NT2/D1 (cell line): Measurements from ENCODE around the gene HNMT.

Source experiments
- DNase-seq: peaks from one replicate; pipeline ENCODE4 v3.0.0-alpha.2; 2011; ENCODE audit warnings: low read depth, low spot score
- H3K27me3 ChIP-seq: 2 replicates; pipeline ENCODE4 v1.6.0; 2011; ENCODE audit warnings: mild to moderate bottlenecking; ENCODE audit not compliant: insufficient read length, insufficient read depth
- H3K36me3 ChIP-seq: 2 replicates; pipeline ENCODE4 v1.6.1; 2011; ENCODE audit warnings: mild to moderate bottlenecking, low read length, mixed read lengths; ENCODE audit not compliant: insufficient read depth, insufficient read length
- H3K4me1 ChIP-seq: 2 replicates; pipeline ENCODE4 v1.5.1; 2011; ENCODE audit not compliant: insufficient read depth, insufficient read length
- H3K4me3 ChIP-seq: 2 replicates; pipeline ENCODE4 v1.5.1; 2011; ENCODE audit warnings: low read depth; ENCODE audit not compliant: insufficient read length
- H3K9ac ChIP-seq: 2 replicates; pipeline ENCODE4 v1.6.0; 2011; ENCODE audit warnings: low read depth; ENCODE audit not compliant: insufficient read length
- H3K9me3 ChIP-seq: 2 replicates; pipeline ENCODE4 v1.5.1; 2011; ENCODE audit warnings: mild to moderate bottlenecking, low read length; ENCODE audit not compliant: insufficient read depth
- SUZ12 ChIP-seq: IDR thresholded peaks from 2 replicates; pipeline ENCODE4 v1.6.1; 2011; ENCODE audit not compliant: insufficient read length, insufficient read depth; ENCODE audit errors: extremely low read depth
- YY1 ChIP-seq: IDR thresholded peaks from 2 replicates; pipeline ENCODE4 v1.6.1; 2011; ENCODE audit not compliant: insufficient read length, insufficient read depth
- ZNF274 ChIP-seq: IDR thresholded peaks from 2 replicates; pipeline ENCODE4 v1.6.1; 2011; ENCODE audit warnings: mild to moderate bottlenecking, low read depth, low read length

HNMT gene

GRCh38 chr2:137976274-137976673 lies 12.0 kb downstream of the HNMT start:
- DNase-seq, result no peak
- no peaks in the 10 kb centered on the region for H3K4me1 ChIP-seq
- no peak overlapping the region for H3K9ac ChIP-seq
- TF ChIP-seq SUZ12 (no peak), ZNF274 (no peak), YY1 (no peak)
- no peaks in the 10 kb centered on the region for H3K9me3 ChIP-seq
- H3K27me3 ChIP-seq, result no peaks in the 10 kb centered on the region
- H3K4me3 ChIP-seq, result no peak overlapping the region
- H3K36me3 ChIP-seq, result no peaks in the 10 kb centered on the region

- DNase-seq, result no peak
- TF ChIP-seq SUZ12 (no peak), ZNF274 (no peak), YY1 (no peak)
- Histone ChIP-seq H3K4me3 (no peak overlapping the region), H3K36me3 (no peaks in the 10 kb centered on the region), H3K9me3 (no peaks in the 10 kb centered on the region), H3K27me3 (no peaks in the 10 kb centered on the region), H3K4me1 (no peaks in the 10 kb centered on the region), H3K9ac (no peak overlapping the region)
Measured at GRCh38 chr2:137977790-137978189, 13.5 kb downstream of the HNMT start.

DNA sequence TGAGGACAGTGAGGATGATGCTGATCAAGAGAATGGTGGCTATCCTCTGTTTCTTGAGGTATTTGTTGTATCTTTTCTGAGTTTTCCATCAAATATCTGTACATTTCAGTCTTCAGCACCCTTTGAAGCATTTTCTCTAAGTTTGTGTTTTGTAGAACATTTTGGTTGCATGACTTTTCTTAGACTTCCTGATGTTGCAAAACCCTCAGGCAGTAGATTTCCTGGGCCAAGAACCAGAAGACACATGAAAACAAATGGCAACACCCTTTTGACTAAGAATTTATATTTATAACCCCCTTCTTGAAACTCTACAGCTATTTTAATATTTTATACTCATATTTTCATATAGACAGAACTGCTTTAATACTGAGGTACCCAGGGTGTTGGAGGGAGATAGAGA lies 16.2 kb downstream of the HNMT start:
- no peak for DNase-seq
- Histone ChIP-seq H3K4me3 (no peak overlapping the region), H3K36me3 (no peaks in the 10 kb centered on the region), H3K27me3 (no peaks in the 10 kb centered on the region), H3K9ac (no peak overlapping the region), H3K4me1 (no peaks in the 10 kb centered on the region), H3K9me3 (no peaks in the 10 kb centered on the region)
- no peak for TF ChIP-seq YY1
- TF ChIP-seq SUZ12, result no peak
- no peak for TF ChIP-seq ZNF274

GRCh38 chr2:137981112-137981656 lies 16.9 kb downstream of the HNMT start:
- no peaks in the 10 kb centered on the region for H3K4me1 ChIP-seq

DNA sequence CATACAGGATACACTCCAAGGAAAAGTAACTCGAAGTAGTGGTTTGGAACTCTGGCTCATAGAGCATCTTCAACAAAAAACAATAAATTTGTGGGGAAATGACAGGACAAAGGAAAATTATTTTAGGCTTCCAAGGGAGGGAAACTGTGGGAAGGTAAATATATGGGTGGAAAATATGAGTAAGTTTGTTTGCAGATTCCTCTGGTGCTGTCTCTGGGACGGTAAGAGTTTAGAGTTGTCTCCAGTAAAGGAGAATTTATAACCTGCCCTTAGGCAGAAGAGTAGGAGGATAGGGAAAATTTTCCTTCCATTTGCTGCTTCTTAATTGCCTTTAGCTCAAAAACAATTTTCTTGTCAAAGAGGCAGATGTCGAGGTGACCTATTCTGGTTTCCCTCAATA lies 19.3 kb downstream of the HNMT start:
- no peak for TF ChIP-seq SUZ12
- no peak for TF ChIP-seq YY1
- TF ChIP-seq ZNF274, result no peak
- DNase-seq, result no peak
- Histone ChIP-seq H3K9ac (no peak overlapping the region), H3K4me1 (no peaks in the 10 kb centered on the region), H3K27me3 (no peaks in the 10 kb centered on the region), H3K4me3 (no peak overlapping the region), H3K9me3 (no peaks in the 10 kb centered on the region), H3K36me3 (no peaks in the 10 kb centered on the region)

More at GRCh38 chr2:137981112-137981656, 16.9 kb downstream of the HNMT start:
- TF ChIP-seq ZNF274 (no peak), SUZ12 (no peak)
- Histone ChIP-seq H3K9ac (no peak overlapping the region), H3K9me3 (no peaks in the 10 kb centered on the region), H3K36me3 (no peaks in the 10 kb centered on the region), H3K27me3 (no peaks in the 10 kb centered on the region), H3K4me3 (no peak overlapping the region)
- no peak for DNase-seq

DNA sequence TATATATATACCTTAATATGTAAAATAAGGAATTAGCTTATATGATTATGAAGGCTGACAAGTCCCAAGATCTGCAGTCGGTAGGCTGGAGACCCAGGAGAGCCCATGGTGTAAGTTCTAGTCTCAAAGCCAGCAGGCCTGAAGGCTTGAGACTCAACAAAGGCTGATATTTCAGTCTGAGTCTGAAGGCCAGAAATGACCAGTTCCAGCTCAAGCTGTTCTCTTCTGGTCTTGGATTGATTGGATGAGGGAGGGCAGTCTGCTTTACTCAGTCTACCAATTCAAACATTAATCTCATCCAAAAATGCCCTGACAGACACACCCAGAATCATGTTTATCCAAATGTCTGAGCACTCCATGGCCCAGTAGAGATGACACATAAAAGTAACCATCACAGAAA lies 22.0 kb downstream of the HNMT start:
- H3K9me3 ChIP-seq, result no peaks in the 10 kb centered on the region
- H3K36me3 ChIP-seq, result no peaks in the 10 kb centered on the region
- no peak overlapping the region for H3K4me3 ChIP-seq
- no peak for TF ChIP-seq SUZ12
- no peak for TF ChIP-seq YY1
- no peak for TF ChIP-seq ZNF274
- no peak for DNase-seq
- H3K27me3 ChIP-seq, result no peaks in the 10 kb centered on the region
- H3K4me1 ChIP-seq, result no peaks in the 10 kb centered on the region
- no peak overlapping the region for H3K9ac ChIP-seq

- no peak for DNase-seq
- Histone ChIP-seq H3K9ac (no peak overlapping the region), H3K4me3 (no peak overlapping the region), H3K4me1 (peaks cover under 1% of the 10 kb centered on the region), H3K27me3 (no peaks in the 10 kb centered on the region), H3K36me3 (no peaks in the 10 kb centered on the region), H3K9me3 (peaks cover under 1% of the 10 kb centered on the region; the same call in 1 of the 2 replicates)
- TF ChIP-seq SUZ12, result no peak
- no peak for TF ChIP-seq YY1
- no peak for TF ChIP-seq ZNF274
Measured at GRCh38 chr2:137987011-137987410, 22.7 kb downstream of the HNMT start.

DNA sequence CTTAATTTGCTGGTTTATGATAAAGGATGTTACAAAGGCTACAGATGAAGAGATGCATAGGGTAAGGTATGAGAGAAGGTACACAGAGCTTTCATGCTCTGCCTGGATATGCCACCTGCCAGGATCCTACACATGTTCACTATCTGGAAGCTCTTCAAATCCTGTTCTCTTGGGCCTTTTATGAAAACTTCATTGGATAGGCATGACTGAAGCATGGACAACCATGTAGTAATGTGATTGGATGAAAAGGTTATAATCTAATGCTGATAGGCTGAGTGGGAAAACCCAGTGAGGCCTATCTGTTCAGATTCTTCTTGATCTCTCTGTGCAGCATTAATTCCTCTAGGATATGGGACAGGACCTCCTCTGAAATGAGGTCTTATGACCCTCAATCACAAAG lies 26.8 kb downstream of the HNMT start:
- Histone ChIP-seq H3K36me3 (no peaks in the 10 kb centered on the region), H3K9ac (no peak overlapping the region), H3K4me3 (no peak overlapping the region), H3K4me1 (peaks cover 4% of the 10 kb centered on the region), H3K9me3 (peaks cover 3% of the 10 kb centered on the region; the same call in 1 of the 2 replicates), H3K27me3 (no peaks in the 10 kb centered on the region)
- TF ChIP-seq SUZ12 (no peak), ZNF274 (no peak), YY1 (no peak)
- DNase-seq, result no peak
